CD4-positive, alpha-beta T cell treated with Interleukin-15 for 1 hour (primary cell): Measurements from ENCODE around the gene TCF4.

Source experiments
- DNase-seq: peaks from one replicate; pipeline ENCODE4 v3.0.0-alpha.2; 2020

TCF4 gene

DNA sequence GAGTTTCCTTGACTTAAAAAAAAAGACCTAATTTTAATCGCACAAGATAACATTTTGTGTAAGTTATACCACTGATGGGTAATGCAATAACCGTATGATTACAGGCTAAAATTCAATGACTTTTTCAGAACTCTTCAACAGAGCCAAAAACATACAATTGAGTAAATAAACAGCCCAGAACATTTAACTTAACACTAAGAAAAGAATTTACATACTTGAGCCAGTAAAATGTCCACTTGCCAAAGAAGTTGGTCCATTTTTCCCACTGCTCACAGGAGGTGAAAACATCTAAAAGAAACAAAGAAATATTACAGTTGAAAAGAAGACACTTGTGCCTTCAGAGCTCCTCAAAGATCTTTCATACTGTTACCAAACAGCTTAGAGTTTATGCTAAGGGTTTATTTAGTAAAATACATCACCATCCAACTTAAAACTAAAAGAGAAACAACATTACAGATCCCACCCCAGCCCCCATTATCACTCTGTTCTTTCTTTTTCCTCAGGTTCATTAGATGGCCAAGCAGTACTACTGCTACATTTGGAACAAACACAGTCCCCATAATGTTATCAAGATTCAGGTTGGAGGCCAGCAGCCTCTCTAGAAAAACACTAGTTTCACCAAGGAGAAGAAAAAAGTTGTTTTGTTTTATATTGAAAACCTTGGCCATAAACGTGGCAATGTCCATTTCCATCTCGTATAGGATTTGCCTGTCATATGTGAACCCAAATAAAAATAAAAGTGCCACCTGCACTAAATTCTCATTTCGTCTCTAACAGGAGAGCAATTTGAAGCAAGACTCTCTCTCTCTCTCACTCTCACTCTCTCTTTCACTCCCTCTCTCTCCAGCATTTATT, 2.7 kb downstream of the TCF4 start:
- no peak for DNase-seq

DNA sequence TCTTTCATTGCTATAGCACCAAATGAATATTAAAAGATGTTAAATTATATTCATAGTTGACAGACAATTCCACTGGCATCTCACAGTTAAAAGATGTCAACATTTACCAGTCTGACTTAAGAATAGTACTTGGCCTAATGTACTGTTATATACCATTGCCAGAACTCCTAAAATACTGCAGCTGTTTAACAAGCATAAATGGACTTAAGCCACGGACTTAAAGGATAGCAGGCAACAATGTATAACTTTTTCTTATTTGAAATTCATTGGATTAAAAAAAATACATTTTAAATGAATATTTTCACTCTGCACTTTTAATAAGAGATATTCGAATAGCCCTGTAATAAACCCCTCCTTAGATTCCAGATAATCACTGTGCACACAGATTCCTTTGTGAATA, 3.8 kb downstream of the TCF4 start:
- DNase-seq, result no peak

DNA sequence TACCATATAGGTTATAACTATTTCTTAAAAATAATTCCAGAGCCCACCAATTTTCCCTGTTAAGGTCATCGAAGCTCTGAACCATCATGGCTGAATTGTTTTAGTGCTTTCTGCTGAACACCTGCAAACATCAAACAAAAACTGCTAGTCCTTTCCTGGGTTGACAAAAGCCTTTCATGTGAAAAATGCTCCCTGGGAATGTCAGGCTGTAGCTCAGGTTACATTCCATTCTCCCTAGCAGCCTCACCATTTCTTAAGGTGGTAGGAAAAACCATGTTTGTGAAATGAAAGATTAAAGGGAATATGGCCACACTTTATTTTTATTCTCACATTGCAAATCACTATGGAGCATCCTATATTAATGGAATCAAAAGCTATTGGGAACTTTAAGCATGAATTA, 5.7 kb downstream of the TCF4 start:
- no peak for DNase-seq

DNA sequence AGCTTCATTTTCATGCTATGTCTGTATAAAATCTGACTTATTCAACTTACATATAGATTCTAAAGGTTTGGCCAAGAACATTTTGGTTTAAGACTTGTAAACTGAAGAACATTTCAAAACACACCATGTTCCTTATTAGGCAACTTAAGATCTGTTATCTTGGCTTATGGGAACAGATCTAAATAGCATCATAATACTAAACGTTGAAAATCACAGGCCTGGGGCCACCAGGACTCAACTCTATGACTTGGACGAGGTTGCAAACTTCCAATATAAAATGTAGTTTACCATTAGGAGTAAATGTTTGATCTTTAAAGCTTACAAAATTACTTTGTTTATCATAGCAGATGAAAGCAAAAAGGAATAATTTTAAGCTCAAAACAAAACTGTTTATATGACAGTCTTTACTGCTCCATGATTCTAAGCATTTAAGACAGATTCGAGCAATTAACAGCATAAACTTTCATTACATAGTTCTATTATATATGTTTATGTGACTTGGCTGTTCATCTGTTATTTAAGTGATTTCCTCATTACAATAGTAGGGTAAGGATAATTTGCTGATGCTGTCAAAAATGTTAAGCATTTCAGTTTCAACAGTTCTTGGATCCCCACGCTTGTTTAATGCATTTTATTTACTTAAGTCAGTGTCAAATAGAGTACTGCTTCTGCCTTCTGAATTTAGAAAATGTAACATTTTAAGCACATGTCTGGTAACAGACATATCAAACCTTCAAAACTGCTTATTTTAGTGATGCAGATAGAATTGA, 8.3 kb downstream of the TCF4 start:
- DNase-seq, result no peak

DNA sequence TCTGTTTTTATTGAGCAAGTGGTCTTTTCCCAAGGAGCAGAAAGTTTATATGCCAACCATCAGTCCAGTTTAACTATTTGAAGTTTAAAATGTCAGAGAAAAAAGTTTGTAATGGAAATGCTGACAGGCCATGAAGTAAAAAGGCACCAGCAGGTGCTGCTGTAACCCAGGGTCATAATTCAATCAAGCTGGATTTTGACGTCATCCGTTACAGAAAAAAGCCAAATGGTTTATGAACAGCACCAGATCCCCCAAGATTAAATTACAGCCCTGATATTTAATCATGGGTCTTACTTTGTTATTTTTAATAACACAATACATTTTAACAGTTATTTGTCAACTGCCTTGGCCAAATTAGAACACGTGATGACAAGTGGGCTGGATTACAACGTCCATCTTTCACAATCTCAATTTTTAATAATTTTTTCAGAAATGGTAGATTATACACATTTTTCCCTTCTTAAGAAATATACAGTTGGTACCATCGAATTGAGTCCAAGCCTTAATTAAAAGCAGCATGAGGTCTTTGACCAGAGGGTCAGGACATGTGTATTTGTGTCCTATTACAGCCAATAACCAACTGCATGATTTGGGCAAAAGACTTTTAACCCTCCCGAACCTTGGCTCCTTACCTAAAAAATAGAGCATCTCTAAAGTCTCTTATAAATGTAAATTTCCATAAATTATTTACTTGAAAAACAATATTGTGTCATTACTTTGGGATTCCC, 10.0 kb downstream of the TCF4 start:
- DNase-seq, result no peak

DNA sequence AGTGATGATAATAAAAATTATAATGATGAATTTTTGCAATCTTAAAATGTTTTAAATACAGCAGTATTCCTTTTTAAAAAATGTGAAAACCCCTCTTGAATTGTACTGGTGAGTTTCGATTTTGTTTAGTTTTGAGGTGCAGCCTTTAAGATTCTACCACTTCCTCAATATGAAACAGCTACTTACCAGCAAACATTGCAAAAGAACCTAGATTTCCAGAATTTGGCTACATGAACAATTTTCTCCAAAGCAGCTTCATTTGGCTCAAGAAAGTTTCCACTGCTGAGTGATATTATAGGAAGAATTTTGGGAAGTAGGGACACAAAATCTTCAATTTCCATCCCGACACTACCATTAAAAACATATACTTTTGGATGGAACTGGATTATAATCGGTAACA, 12.0 kb downstream of the TCF4 start:
- DNase-seq, result no peak

DNA sequence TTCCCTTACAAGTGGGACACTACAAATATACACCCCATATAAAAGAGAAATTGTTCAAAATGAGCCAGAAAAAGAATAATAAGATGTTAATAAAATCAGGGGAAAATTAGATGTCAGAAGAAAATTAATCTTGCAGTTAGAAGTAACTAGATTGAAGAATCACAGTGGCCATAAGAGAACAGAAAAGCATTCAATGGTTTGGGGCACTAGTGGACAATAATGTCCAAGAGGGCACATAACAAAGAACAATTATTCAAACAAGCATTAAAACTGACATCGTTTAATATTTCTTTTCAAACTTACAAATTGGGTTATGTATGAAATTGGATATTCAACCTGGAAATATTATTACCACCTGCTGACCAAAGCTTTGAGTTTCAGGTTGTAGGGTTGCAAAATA, 12.9 kb downstream of the TCF4 start:
- no peak for DNase-seq

DNA sequence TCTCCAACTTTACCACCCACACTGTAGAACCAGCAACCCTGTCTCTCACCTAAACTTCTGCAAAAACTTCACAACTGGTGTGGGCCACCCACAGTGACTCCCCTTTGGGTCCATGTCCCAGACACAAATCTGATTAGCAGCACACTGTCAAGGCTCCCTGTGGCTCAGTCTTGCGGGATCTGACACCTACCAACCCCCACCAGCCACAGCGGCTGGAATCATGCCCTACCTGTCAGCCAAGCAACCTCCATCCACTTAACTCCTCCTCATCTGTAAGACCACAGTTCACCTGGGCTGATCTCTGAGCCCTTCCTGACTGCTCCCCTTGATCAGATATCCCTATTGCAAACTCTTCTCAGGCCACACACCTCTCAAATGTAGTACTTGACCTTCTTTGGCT, 14.6 kb downstream of the TCF4 start:
- DNase-seq, result no peak

DNA sequence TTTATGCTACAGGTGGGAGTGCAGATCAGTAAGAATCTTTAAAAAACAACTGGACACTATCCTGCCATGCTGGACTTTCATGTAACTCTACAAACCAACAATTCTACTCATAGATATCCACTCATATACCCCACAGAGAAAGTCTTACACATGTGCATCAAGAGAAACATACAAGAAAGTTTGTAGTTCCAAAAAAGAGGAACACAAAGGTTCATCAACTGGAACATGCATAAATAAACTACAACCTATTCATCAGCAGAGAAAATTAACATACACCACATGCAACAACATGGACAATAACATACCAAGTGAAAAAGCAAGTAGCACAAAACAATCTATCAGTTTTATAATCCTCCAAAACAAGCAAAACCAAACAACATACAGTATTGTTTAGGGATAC, 17.0 kb downstream of the TCF4 start:
- DNase-seq, result no peak

DNA sequence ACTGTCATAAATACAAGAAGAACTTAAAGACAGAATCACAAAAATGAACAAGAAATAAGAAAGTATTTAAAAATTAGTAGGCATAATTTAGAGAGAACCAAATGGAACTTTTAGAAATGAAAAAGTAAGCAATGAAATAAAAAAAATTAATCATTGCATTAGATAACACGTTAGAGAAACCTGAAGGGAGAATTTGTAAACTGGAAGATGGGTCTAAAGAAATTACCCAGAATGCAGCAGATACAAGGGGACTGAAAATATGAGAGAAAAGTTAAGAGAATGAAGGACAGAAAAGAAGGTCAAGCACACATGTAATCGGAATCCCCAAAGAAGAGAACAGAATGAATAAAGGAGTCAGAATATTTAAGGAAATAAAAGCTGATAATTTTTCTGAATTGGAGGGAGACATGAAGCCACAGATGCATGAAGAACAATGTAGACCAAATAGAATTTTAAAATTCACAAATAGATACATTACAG, 21.5 kb downstream of the TCF4 start:
- no peak for DNase-seq

DNA sequence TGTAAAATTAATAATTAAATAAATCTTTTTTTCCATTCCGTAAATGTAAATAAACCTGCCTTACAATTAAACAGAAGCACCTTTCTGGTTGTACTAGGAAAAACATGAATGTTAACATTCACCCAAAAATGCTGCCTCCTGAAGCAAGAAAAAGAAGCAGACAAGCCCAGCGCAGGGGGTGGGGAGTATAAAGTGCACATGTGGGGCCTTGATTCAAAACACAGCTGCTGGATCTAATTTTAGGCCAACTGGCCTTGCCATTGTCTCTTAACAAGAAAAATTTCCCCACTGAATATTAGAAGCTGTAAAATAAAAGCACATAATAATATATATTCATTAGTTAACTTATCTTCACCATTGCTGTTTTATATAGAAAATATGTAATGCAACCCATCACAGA, 28.3 kb downstream of the TCF4 start:
- no peak for DNase-seq

DNA sequence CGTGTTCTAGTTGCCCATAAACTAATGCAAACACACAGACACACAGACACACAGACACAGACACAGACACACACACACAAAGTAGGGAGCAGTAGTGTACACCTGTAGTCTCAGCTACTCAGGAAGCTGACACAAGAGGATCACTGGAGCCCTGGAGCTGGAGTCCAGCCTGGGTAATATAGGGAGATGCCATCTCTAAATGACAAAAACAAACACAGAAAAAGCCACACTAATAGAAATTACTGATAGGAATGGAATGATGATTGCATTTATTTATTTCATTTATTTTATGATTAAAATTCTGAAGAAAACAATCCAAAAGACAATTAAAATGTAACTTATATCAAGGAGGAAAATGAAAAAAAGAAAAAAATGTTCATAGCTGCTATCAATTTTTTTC, 30.8 kb downstream of the TCF4 start:
- DNase-seq, result no peak

DNA sequence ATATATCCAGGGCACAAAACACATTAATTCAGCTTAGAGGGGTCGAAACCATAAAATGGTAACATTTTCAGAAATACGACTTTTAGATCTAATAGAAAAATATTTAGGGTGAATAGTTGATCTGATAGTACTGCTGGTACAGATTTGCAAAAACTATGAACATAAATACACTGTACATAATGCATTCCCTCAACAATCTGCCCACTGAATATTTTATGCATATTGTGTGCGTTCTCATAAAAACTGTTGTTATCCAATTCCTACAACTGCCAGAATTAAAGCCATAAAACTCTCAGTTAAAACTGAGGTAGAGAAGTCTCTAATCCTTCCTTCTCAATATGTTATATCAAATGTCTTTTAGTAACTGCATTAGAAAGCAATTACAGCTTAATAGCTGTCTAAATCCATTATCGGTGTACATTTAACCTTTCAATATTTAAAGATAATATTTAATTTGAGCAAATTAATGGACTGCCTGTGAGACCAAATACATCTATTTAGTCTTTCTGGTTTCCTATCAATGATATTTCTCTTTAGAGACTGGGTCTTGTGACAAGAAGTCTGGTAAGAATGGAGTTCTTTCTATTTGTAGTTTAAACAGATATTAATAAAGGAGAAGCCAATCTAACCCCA, 32.5 kb downstream of the TCF4 start:
- no peak for DNase-seq

DNA sequence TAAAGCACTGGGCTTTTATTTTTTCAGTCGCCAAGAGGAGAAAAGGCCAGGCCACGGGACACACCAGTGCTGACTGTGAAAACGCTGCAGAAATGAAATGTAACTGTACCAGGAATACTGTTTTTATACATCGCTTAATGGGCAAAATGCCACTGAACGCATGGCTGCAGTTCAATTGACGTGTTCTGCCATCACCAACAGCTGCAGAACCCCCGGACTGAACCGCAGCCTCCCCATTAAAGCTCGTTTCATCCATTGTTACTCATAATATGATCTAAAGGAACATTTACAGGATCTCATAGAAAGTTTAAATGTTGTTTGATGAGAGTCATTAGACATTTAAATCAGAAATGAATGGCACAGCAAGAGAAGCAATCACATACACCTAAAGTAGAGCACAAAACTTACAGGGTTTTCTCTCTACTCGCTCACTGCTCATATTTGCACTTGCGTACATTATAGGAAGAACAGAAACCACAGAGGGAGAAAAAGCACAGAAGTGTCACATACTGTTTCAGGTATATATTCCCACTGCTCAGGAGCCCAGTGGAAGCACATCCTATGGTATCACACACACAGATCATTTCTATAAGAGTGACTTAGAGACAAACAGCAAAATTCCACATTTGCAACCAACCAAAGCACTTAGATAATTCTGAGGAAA, 35.3 kb downstream of the TCF4 start:
- DNase-seq, result no peak

DNA sequence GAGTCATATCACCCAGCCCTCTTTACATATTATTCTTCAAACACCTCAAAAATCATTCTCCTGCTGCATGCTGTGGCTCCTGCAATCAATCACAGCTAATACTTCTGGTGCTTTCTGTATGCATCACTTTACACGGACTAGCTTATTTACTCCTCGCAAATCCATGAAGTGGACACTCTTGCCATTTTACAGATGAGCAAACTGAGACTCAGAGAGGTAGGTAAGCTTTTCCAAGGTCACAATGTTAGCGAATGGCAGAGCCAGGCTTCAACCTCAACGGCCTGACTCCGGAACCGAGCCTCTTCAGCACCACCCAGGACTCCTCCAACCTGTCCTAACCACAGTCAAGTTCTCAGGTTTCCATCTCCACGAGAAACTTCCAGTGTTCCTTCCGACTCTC, 36.8 kb downstream of the TCF4 start:
- no peak for DNase-seq

DNA sequence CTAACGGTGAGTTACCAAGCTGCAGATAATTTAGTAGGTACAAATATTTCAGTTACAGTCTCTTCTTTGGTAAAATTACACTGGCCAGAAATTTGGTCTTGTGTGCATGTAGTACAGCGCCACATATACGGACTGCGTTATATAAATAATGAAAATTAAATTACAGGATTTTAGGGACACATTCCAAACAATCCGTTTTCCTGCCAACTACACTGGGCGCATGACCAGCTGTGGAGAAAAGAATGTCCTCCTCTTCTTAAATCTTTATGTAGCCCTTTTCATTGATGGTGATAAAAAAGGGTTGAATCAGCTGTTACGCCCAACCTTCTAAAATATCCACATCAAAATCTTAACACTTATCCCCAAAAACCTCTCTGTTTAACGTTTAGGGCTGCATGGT, 37.5 kb downstream of the TCF4 start:
- DNase-seq, result no peak

DNA sequence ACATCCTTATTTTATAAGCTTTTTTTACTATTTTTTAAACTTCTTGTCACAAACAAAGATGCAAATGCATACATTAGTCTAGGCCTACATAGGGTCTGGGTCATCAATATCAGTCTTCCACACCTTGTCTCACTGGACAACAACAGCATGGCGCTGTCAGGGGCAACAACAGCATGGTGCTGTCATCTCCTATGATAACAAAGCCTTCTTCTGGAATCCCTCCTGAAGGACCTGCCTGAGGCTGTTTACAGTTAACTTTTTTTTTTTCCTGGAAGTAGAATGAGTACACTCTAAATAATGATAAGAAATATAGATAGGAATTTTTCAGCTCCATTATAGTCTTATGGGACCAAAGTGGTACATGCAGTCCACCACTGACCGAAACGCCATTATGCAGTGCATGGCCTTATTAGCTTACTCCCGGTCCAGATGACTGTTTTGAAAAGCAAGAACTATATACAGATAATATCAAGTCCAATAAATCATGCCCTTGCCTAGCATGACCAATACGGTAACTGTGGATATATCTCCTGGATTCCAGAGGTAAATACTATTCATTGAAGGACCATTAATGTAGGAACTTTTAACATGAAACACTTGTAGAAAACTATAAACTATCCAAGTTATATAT, 38.4 kb downstream of the TCF4 start:
- no peak for DNase-seq

DNA sequence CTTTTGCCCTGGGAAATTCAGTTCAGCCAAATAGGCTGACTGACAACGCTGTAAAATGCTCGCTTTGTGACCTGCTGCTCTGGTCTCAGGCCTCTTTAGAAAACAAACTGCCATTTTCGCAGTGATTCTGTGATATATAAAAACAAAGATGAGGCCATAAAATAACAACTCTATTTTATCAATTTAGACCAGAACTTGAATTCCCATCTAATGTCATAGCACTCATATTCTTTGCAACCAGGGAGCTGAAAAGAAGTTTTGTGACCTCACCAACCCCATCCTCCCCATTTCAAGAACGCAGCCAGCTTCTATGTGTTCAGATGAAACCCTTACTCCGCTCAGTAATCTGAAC, 40.3 kb downstream of the TCF4 start:
- no peak for DNase-seq

DNA sequence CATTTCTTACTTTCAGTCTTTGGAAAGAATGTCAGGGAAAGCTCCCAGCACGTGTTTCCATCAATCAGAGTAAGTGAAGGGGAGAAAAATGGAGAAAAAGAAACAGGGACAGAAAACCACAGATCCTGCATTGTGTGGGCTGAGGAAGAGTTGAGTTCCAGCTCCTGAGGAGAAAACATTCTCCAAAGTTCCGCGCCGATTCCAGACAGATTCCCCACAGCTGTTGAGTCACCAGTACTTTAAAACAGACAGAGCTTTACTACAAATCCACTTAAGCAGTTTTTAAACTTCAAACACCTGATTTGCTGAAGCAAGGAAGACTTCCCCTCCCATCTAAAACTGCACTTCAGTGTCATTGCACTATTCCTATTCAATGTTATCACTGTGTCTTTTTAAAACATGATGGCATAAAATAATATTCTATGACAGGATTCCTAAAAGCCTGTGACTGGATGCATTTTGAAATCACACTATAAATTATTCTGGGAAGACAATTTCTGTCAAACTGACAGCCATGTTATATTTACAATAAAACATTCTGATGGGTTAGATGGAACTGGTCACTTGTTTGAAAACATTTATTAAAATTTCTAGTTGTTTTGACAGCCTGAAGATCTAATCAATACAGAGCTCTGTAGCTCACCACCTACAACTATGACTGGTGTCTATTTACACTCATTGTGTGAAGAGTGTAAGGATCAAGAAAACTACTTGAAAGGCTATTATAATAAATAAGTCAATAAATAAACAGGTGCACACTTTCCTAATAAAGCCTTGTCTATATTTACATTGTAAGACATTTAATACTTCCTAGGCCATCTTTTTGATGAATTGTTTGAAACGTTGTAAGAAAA, 40.9 kb downstream of the TCF4 start:
- DNase-seq, result no peak

DNA sequence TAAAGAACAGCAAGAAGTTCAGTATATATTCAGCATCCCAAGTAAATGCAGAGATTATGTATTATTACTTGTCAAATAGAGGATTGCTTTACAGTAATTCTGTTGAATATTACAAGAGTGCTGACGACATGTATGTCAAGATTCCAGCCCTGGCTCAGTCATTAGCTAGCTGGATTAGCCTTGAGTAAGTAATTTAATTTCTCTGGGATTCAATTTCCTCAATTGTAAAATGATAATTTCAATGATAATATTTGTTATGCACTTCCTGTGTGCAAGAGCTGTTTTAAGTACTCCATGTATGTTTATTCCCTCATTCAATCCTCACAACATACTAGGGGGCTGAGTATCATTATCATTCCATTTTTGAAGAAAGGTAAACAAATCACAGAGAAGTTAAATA, 44.0 kb downstream of the TCF4 start:
- DNase-seq, result no peak

DNA sequence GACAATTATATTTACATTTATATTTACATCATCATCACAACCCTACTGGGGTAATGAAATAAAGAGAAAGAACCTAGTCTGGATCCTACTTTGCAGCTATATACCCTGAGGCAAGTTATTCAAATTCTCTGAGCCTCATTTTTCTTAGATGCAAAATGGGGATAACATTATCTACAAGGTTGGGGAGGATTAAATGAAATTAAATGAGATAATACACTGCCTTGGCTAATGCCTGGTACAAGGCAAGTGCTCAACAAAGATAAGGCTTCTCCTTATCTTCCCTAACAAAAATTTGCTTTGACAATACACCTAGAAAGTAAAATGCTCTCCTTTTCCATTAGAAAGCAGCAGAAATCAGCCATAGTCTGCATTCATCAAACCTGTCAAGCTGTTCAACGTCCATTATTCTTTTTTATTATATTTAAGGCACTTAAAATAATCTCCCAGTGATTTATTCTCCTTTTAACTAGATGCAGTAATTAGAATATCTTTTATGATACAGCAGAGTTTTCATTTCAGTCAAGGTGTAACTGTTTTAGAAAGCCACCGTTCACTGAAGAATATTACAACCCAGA, 44.8 kb downstream of the TCF4 start:
- DNase-seq, result no peak
